HepG2 (cell line): ENCODE data around the gene PPM1H.

ENCODE experiments used
- ZNF317 ChIP-seq: sonication (generic); formaldehyde crosslinking; IDR thresholded peaks from 2 replicates; pipeline ENCODE4 v1.5.0; 2020; ENCODE audit warnings: mild to moderate bottlenecking, missing genetic modification reagents
- ZNF615 ChIP-seq: sonication (generic); formaldehyde crosslinking; IDR thresholded peaks from 2 replicates; pipeline ENCODE4 v1.5.0; 2020; ENCODE audit warnings: mild to moderate bottlenecking, missing genetic modification reagents, borderline replicate concordance
- TF ChIP-seq, protein P1 (sequence below): sonication (generic); formaldehyde crosslinking; IDR thresholded peaks from 2 replicates; pipeline ENCODE4 v1.8.1; 2022; ENCODE audit warnings: mild to moderate bottlenecking, missing genetic modification reagents
- TF ChIP-seq, protein P2 (sequence below): sonication (generic); formaldehyde crosslinking; IDR thresholded peaks from 2 replicates; pipeline ENCODE4 v1.4.0; 2020; ENCODE audit warnings: low read depth, missing genetic modification reagents
- TF ChIP-seq, protein P3 (sequence below): sonication (generic); formaldehyde crosslinking; IDR thresholded peaks from 2 replicates; pipeline ENCODE4 v1.4.0; 2020; ENCODE audit warnings: mild to moderate bottlenecking, missing genetic modification reagents

- TF ChIP-seq, protein P1, sequence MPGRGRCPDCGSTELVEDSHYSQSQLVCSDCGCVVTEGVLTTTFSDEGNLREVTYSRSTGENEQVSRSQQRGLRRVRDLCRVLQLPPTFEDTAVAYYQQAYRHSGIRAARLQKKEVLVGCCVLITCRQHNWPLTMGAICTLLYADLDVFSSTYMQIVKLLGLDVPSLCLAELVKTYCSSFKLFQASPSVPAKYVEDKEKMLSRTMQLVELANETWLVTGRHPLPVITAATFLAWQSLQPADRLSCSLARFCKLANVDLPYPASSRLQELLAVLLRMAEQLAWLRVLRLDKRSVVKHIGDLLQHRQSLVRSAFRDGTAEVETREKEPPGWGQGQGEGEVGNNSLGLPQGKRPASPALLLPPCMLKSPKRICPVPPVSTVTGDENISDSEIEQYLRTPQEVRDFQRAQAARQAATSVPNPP (CRISPR knock-in tag), result no peak
- TF ChIP-seq ZNF317 (no peak), ZNF615 (CRISPR knock-in tag) (no peak)
- TF ChIP-seq, protein P2, sequence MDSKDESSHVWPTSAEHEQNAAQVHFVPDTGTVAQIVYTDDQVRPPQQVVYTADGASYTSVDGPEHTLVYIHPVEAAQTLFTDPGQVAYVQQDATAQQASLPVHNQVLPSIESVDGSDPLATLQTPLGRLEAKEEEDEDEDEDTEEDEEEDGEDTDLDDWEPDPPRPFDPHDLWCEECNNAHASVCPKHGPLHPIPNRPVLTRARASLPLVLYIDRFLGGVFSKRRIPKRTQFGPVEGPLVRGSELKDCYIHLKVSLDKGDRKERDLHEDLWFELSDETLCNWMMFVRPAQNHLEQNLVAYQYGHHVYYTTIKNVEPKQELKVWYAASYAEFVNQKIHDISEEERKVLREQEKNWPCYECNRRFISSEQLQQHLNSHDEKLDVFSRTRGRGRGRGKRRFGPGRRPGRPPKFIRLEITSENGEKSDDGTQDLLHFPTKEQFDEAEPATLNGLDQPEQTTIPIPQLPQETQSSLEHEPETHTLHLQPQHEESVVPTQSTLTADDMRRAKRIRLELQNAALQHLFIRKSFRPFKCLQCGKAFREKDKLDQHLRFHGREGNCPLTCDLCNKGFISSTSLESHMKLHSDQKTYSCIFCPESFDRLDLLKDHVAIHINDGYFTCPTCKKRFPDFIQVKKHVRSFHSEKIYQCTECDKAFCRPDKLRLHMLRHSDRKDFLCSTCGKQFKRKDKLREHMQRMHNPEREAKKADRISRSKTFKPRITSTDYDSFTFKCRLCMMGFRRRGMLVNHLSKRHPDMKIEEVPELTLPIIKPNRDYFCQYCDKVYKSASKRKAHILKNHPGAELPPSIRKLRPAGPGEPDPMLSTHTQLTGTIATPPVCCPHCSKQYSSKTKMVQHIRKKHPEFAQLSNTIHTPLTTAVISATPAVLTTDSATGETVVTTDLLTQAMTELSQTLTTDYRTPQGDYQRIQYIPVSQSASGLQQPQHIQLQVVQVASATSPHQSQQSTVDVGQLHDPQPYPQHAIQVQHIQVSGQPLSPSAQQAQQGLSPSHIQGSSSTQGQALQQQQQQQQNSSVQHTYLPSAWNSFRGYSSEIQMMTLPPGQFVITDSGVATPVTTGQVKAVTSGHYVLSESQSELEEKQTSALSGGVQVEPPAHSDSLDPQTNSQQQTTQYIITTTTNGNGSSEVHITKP, result no peak
- TF ChIP-seq, protein P3, sequence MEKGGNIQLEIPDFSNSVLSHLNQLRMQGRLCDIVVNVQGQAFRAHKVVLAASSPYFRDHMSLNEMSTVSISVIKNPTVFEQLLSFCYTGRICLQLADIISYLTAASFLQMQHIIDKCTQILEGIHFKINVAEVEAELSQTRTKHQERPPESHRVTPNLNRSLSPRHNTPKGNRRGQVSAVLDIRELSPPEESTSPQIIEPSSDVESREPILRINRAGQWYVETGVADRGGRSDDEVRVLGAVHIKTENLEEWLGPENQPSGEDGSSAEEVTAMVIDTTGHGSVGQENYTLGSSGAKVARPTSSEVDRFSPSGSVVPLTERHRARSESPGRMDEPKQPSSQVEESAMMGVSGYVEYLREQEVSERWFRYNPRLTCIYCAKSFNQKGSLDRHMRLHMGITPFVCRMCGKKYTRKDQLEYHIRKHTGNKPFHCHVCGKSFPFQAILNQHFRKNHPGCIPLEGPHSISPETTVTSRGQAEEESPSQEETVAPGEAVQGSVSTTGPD, result peak; percentile 96
Observed at GRCh38 chr12:62891805-62892549, 43.0 kb downstream of the PPM1H start.
